SK-MEL-5 (cell line): ENCODE results near the gene UBQLN2. TPM values are rescaled to one million over a fixed set of nuclear protein-coding genes. Genes with fewer than 3 reads are reported as not detected.

Experiments used
- DNase-seq: peaks from one replicate; pipeline ENCODE4 v3.0.0-alpha.2; 2016; ENCODE audit warnings: low read depth, low spot score
- in situ Hi-C: cut with HindIII; loops from 2 replicates; pipeline ENCODE4 v1.10.0; 2016; ENCODE audit warnings: low sequenced_read_pairs, high pct_unique_total_duplicates, low pct_unique_long_range_greater_than_20kb
- total RNA-seq: library from RNA; depleted of rRNA; stranded (reverse); fragments of >200 nt; shearing (Covaris generic); gene quantifications from 2 replicates; pipeline ENCODE4 v1.2.3, GENCODE V29; 2014; rRNA removed

Gene UBQLN2
- total RNA-seq, 1 experiment from 2014 or later: 5.3 TPM

DNA sequence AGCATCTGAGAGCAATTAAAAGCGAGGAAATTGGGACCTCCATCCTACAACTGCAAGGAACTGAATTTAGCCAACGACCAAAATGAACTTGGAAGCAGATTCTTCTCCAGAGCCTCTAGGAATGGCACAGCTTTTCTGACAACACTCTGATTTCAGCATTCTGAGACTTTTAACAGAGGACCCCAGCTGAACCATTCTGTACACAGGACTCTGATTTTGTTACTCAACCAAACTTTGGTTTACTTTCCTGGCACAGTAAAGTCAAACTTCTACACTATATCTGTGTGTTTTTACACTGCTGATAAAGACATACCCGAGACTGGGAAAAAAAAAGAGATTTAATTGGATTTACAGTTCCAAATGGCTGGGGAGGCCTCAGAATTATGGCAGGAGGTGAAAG lies 37.6 kb downstream of the UBQLN2 start:
- in situ Hi-C loops: no loop called here
- DNase-seq: no peak

DNA sequence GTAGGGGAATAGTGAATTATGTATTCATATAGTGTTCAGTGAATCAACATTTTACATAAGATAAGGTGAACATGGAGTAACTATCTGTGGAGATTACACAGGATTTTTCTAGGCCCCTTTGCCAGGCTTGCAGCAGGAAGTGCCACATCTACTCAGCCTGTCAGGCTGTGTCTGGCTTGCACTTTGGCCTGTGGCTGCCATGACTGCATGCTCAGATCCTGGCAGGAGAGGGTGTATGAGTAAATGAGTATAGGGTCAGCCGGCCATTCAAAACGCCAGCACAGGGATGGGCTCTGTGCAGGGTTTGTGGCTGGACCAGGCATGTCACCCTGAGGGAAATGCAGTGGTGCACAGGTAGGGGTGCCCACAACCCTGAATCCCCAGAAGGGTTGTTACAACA lies 51.9 kb downstream of the UBQLN2 start:
- DNase-seq: no peak
- in situ Hi-C loops: no loop called here

Other genes starting within 250 kb of the UBQLN2 start
- gene NBDY, start 165.6 kb downstream of the UBQLN2 start, total RNA-seq: 5.9 and 6.5 TPM in 2 replicates